CD4-positive, alpha-beta T cell treated with Interleukin-1 beta for 1 hour (primary cell): Measurements from ENCODE around the gene MRPS6.

Experiments used
- DNase-seq, 2 donors: peaks; one replicate each; pipeline ENCODE4 v3.0.0-alpha.2; 2020 to 2022

The MRPS6 gene

GRCh38 chr21:34073032-34073748, at the start of gene MRPS6, which contains the start of gene SLC5A3:
TSS of gene MRPS6 (plus strand) at chr21:34073578. CDS start at chr21:34073701, 123 bp downstream.
TSS of gene SLC5A3 (plus strand) at chr21:34073578. CDS start at chr21:34095199, 21,621 bp downstream.
- DNase-seq, result peak; percentile 75 to 83

- no peak for DNase-seq
Observed at GRCh38 chr21:34023691-34024373, 49.5 kb upstream of the MRPS6 start.

GRCh38 chr21:34024374-34024693, 49.0 kb upstream of the MRPS6 start:
- DNase-seq, result no peak

- DNase-seq, result no peak
Observed at GRCh38 chr21:34027721-34028461, 45.5 kb upstream of the MRPS6 start.

- peak; percentile 64 to 68 for DNase-seq
Observed at GRCh38 chr21:34029743-34030528, 43.4 kb upstream of the MRPS6 start.

GRCh38 chr21:34031835-34032370, 41.5 kb upstream of the MRPS6 start:
- DNase-seq, result no peak

GRCh38 chr21:34034369-34035014, 38.9 kb upstream of the MRPS6 start:
- no peak for DNase-seq

- no peak for DNase-seq
Observed at GRCh38 chr21:34035619-34036354, 37.6 kb upstream of the MRPS6 start.

- DNase-seq, result no peak
Observed at GRCh38 chr21:34037009-34037795, 36.2 kb upstream of the MRPS6 start.

- no peak for DNase-seq
Observed at GRCh38 chr21:34039678-34040382, 33.5 kb upstream of the MRPS6 start.

- DNase-seq, result no peak
Observed at GRCh38 chr21:34042735-34043134, 30.6 kb upstream of the MRPS6 start.

- DNase-seq, result no peak
Observed at GRCh38 chr21:34043333-34043732, 30.0 kb upstream of the MRPS6 start.

GRCh38 chr21:34046917-34047316, 26.5 kb upstream of the MRPS6 start:
- DNase-seq, result peak in 1 of 2 donors; percentile 4

GRCh38 chr21:34047835-34048234, 25.5 kb upstream of the MRPS6 start:
- DNase-seq, result no peak

GRCh38 chr21:34052171-34052570, 21.2 kb upstream of the MRPS6 start:
- no peak for DNase-seq

GRCh38 chr21:34054259-34054658, 19.1 kb upstream of the MRPS6 start:
- no peak for DNase-seq

- no peak for DNase-seq
Observed at GRCh38 chr21:34055615-34056014, 17.8 kb upstream of the MRPS6 start.

GRCh38 chr21:34061983-34062382, 11.4 kb upstream of the MRPS6 start:
- no peak for DNase-seq

- DNase-seq, result no peak
Observed at GRCh38 chr21:34065027-34065426, 8.4 kb upstream of the MRPS6 start.

- DNase-seq, result no peak
Observed at GRCh38 chr21:34071683-34072082, 1.7 kb upstream of the MRPS6 start.
